Ovary (tissue), 3 donors: ENCODE data around the gene CDK2AP2.

ENCODE experiments used
- CTCF ChIP-seq, 3 donors: fragments of 450-650 bp in 2 of 3; fragments of 200-600 bp in 1 of 3; IDR thresholded peaks; one replicate each; pipeline versions ENCODE4 v1.5.1 to v1.8.0; 2016 to 2022; ENCODE audit warnings: antibody characterized with exemption in 3 of 3, mild to moderate bottlenecking in 1 of 3
- EP300 ChIP-seq: sonication (generic); formaldehyde crosslinking; IDR thresholded peaks from one replicate; pipeline ENCODE4 v1.6.1; 2017; ENCODE audit warnings: antibody characterized with exemption
- POLR2A ChIP-seq: fragments of 450-650 bp; IDR thresholded peaks from one replicate; pipeline ENCODE4 v1.6.1; 2017; ENCODE audit warnings: antibody characterized with exemption, mild to moderate bottlenecking, moderate library complexity
- donor health status: DM: no; HTN: no; CAD: no.

GRCh38 chr11:67556244-67556643, 48.3 kb upstream of the CDK2AP2 start:
- TF ChIP-seq POLR2A (no peak), CTCF (IDR thresholded peaks at IDR 0.05) (no peak), EP300 (no peak)
